Neural progenitor cell (in vitro differentiated cells): ENCODE measurements around the gene ARID5A. TPM values are rescaled to one million over a fixed set of nuclear protein-coding genes. Genes with fewer than 3 reads are reported as not detected.
A peak's percentile ranks its signal among the peaks of the same experiment; 100 is the strongest.

Source experiments
- DNase-seq: peaks from one replicate; pipeline ENCODE4 v3.0.0-alpha.2; 2016; ENCODE audit warnings: low spot score
- H2AFZ ChIP-seq: fragments of 200-600 bp; sonication (generic); replicated peaks from 2 replicates; pipeline ENCODE4 v1.6.1; 2016; ENCODE audit warnings: antibody characterized with exemption
- H3F3A ChIP-seq: fragments of 200-600 bp; sonication (generic); 2 replicates; pipeline ENCODE4 v1.6.1; 2016; ENCODE audit warnings: antibody characterized with exemption, low read depth
- H3K27ac ChIP-seq: fragments of 200-600 bp; sonication (generic); 2 replicates; pipeline ENCODE4 v1.5.1; 2016; ENCODE audit warnings: mild to moderate bottlenecking
- H3K27me3 ChIP-seq: fragments of 200-600 bp; sonication (generic); 2 replicates; pipeline ENCODE4 v1.6.1; 2016; ENCODE audit warnings: mild to moderate bottlenecking, moderate library complexity
- H3K36me3 ChIP-seq: fragments of 200-600 bp; sonication (generic); 2 replicates; pipeline ENCODE4 v1.5.1; 2016
- H3K4me1 ChIP-seq: fragments of 200-600 bp; sonication (generic); 2 replicates; pipeline ENCODE4 v1.6.1; 2016; ENCODE audit warnings: mixed run types
- H3K4me2 ChIP-seq: fragments of 200-600 bp; sonication (generic); 2 replicates; pipeline ENCODE4 v1.6.1; 2016
- H3K4me3 ChIP-seq: fragments of 200-600 bp; sonication (generic); 2 replicates; pipeline ENCODE4 v1.5.1; 2016
- H3K79me2 ChIP-seq: fragments of 200-600 bp; sonication (generic); 2 replicates; pipeline ENCODE4 v1.6.1; 2016; ENCODE audit warnings: low read depth
- H3K9ac ChIP-seq: fragments of 200-600 bp; sonication (generic); 2 replicates; pipeline ENCODE4 v1.6.1; 2016
- H3K9me3 ChIP-seq: fragments of 200-600 bp; sonication (generic); 2 replicates; pipeline ENCODE4 v1.5.1; 2016; ENCODE audit warnings: low read depth
- H4K20me1 ChIP-seq: fragments of 200-600 bp; sonication (generic); 2 replicates; pipeline ENCODE4 v1.6.1; 2016; ENCODE audit warnings: low read depth
- H3K27ac Mint-ChIP-seq: 3 replicates; pipeline ENCODE4 v1.8.0; 2021; ENCODE audit warnings: mixed read lengths
- H3K27me3 Mint-ChIP-seq: 2 replicates; pipeline ENCODE4 v1.8.0; 2022; ENCODE audit warnings: low read depth, mild to moderate bottlenecking, inconsistent platforms, moderate library complexity, mixed read lengths; ENCODE audit not compliant: insufficient read depth
- H3K36me3 Mint-ChIP-seq: 3 replicates; pipeline ENCODE4 v1.8.0; 2021; ENCODE audit warnings: mixed read lengths
- H3K4me1 Mint-ChIP-seq: 3 replicates; pipeline ENCODE4 v1.8.0; 2021; ENCODE audit warnings: mixed read lengths
- H3K4me3 Mint-ChIP-seq: 3 replicates; pipeline ENCODE4 v1.8.0; 2021; ENCODE audit warnings: mild to moderate bottlenecking, moderate library complexity, mixed read lengths
- H3K9me3 Mint-ChIP-seq: 3 replicates; pipeline ENCODE4 v1.8.0; 2020; ENCODE audit warnings: mixed read lengths
- EZH2 ChIP-seq: fragments of 200-600 bp; sonication (generic); IDR thresholded peaks from 2 replicates; pipeline ENCODE4 v1.6.1; 2017; ENCODE audit warnings: antibody characterized with exemption, mild to moderate bottlenecking, moderate library complexity
- EZH2phosphoT487 ChIP-seq: fragments of 200-600 bp; sonication (generic); IDR thresholded peaks from 2 replicates; pipeline ENCODE4 v1.6.1; 2017; ENCODE audit warnings: antibody characterized with exemption
- total RNA-seq: library from RNA; depleted of rRNA; stranded (reverse); fragments of >200 nt; gene quantifications from 2 replicates; pipeline ENCODE4 v1.2.3, GENCODE V29; 2015; ENCODE audit warnings: low replicate concordance
- TF ChIP-seq, protein P1 (sequence below): fragments of 200-600 bp; sonication (generic); IDR thresholded peaks from 2 replicates; pipeline ENCODE4 v1.5.1; 2017; ENCODE audit warnings: antibody characterized with exemption, mild to moderate bottlenecking

Gene ARID5A
- total RNA-seq, 1 donor from 2014 or later: 0.75 TPM

DNA sequence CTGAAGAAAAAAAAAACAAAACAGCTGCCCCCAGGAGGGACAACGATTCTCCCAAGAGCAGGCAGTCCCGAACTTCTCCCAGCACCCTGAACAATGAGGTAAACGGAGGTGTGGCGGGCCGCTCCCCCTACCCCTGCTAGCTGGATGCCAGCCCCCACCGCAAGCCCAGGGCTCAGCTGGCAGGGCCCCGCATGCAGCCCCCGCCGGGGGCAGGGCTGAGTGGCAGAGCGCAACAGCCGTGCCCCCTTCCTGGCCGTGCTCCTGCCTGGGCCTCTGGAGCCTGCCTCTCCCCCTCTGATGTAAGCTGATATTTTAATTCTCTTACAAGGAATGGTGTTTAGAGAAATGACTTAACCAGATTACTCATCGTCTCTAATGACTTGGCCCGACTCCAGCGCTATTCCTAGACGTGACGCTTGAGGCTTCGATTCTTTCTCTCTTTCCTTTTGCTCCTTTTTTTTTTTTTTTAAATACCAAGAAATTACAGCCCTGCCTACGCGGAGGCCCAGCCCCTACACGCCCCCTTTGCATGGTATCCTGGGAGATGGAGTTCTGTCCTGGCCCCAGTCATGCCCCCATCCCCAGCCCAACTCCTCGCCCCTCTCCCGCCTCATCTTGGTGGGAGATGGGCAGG is 4.6 kb upstream of the ARID5A start:
- H3K9ac ChIP-seq: no peak overlapping the region
- H3K4me3 Mint-ChIP-seq: peak overlapping the region; percentile 82
- no peaks in the 10 kb centered on the region for H3F3A ChIP-seq
- no peaks in the 10 kb centered on the region for H3K36me3 ChIP-seq
- H3K9me3 Mint-ChIP-seq: no peaks in the 10 kb centered on the region
- H4K20me1 ChIP-seq: no peaks in the 10 kb centered on the region
- no peaks in the 10 kb centered on the region for H3K79me2 ChIP-seq
- H3K9me3 ChIP-seq: no peaks in the 10 kb centered on the region
- H3K27ac Mint-ChIP-seq: no peak overlapping the region
- peak overlapping the region; percentile 63 for H2AFZ ChIP-seq
- TF ChIP-seq EZH2phosphoT487: no peak
- no peak overlapping the region for H3K27ac ChIP-seq
- DNase-seq: peak; percentile 75
- H3K4me2 ChIP-seq: peak overlapping the region; percentile 70
- H3K4me1 ChIP-seq: peaks cover 7% of the 10 kb centered on the region
- peaks cover 7% of the 10 kb centered on the region for H3K27me3 Mint-ChIP-seq
- H3K36me3 Mint-ChIP-seq: no peaks in the 10 kb centered on the region
- H3K4me3 ChIP-seq: peak overlapping the region; percentile 38
- H3K27me3 ChIP-seq: peaks cover 52% of the 10 kb centered on the region
- H3K4me1 Mint-ChIP-seq: peaks cover 29% of the 10 kb centered on the region

DNA sequence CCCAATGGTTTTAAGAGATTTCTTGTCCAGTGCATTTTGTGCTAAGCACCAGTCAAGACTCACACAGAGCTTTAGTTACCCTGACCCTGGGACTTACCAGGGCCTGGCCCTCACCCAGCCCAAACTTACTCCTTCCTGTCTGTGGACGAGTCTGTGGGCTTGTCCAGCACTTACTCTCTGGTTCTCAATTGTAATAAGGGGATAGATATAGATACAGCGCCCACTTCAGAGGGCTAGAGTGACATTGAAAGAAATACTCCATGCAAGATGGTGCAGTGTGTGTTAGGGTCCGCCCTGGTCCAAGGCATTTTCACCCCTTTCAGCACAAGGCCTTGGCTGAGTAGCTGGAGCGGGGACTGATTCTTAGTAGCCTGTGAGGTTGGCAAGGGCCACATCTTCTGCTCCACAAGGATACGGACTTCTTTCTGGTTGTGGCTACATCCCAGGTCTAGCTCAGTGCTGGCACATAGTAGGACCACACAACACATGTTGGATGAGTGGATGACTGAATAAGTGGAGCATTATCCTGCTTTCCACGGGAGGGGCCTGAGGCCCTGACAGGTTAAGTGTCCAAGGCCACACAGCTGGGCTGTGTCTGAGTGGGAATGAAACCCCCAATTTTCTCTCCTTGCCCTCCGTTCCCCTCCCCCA is 3.8 kb upstream of the ARID5A start:
- H3K36me3 Mint-ChIP-seq: no peaks in the 10 kb centered on the region
- Histone ChIP-seq H3K27ac (no peak overlapping the region), H3K4me2 (no peak overlapping the region), H3K27me3 (peaks cover 52% of the 10 kb centered on the region), H2AFZ (no peak overlapping the region), H3K4me1 (peaks cover 7% of the 10 kb centered on the region), H3F3A (peaks cover 6% of the 10 kb centered on the region), H4K20me1 (peaks cover 1% of the 10 kb centered on the region), H3K4me3 (no peak overlapping the region), H3K36me3 (no peaks in the 10 kb centered on the region), H3K9me3 (no peaks in the 10 kb centered on the region), H3K9ac (no peak overlapping the region), H3K79me2 (no peaks in the 10 kb centered on the region)
- peak overlapping the region; percentile 17 for H3K27ac Mint-ChIP-seq
- H3K9me3 Mint-ChIP-seq: no peaks in the 10 kb centered on the region
- peaks cover 27% of the 10 kb centered on the region for H3K4me1 Mint-ChIP-seq
- no peak overlapping the region for H3K4me3 Mint-ChIP-seq
- no peak for DNase-seq
- TF ChIP-seq, protein P1, sequence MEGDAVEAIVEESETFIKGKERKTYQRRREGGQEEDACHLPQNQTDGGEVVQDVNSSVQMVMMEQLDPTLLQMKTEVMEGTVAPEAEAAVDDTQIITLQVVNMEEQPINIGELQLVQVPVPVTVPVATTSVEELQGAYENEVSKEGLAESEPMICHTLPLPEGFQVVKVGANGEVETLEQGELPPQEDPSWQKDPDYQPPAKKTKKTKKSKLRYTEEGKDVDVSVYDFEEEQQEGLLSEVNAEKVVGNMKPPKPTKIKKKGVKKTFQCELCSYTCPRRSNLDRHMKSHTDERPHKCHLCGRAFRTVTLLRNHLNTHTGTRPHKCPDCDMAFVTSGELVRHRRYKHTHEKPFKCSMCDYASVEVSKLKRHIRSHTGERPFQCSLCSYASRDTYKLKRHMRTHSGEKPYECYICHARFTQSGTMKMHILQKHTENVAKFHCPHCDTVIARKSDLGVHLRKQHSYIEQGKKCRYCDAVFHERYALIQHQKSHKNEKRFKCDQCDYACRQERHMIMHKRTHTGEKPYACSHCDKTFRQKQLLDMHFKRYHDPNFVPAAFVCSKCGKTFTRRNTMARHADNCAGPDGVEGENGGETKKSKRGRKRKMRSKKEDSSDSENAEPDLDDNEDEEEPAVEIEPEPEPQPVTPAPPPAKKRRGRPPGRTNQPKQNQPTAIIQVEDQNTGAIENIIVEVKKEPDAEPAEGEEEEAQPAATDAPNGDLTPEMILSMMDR: no peak
- TF ChIP-seq EZH2 (no peak), EZH2phosphoT487 (no peak)
- H3K27me3 Mint-ChIP-seq: peaks cover 6% of the 10 kb centered on the region

DNA sequence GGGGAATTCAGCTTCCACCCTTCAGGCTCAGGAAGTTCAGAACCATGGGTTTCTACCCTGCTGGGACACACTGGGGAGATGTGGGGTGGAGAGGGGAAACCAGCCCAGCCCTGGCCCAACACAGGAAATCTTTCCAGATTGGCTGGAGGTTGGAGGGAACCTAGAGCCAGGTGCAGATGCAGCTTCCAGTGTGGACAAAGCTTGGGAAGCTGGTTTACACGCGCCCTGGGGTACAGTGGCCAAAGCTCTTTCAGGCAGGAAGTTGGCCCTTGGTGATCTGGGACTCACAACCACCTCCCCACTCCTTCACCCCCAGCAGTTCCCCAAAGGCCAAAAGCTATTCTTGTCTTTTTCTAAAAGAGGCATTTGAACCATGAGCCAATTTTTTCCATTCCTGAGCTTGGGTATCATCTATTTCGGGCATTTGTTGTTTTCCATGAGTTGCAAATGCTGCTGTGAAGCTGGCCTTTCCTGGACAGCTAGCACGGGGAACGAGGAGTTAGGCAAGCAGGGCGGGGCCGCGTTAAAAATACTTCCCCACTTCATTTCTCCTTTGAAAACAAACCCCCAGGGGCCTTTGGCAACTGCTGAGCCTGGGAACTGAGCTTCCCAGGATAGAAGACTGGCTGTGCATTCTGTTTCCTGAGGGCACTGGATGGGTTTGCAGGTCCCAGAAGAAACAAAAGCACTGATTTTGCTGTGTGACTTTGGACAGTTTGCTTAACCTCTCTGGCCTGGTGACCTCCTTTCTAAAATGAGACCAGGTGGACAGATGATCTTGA is 3.1 kb upstream of the ARID5A start:
- Histone ChIP-seq H2AFZ (no peak overlapping the region), H3K27me3 (peaks cover 52% of the 10 kb centered on the region), H3K79me2 (no peaks in the 10 kb centered on the region), H4K20me1 (peaks cover 9% of the 10 kb centered on the region), H3K4me2 (no peak overlapping the region), H3K4me1 (peaks cover 12% of the 10 kb centered on the region), H3K9me3 (no peaks in the 10 kb centered on the region), H3K9ac (no peak overlapping the region), H3K27ac (no peak overlapping the region), H3K36me3 (no peaks in the 10 kb centered on the region), H3K4me3 (no peak overlapping the region), H3F3A (peaks cover 11% of the 10 kb centered on the region)
- H3K9me3 Mint-ChIP-seq: no peaks in the 10 kb centered on the region
- H3K36me3 Mint-ChIP-seq: no peaks in the 10 kb centered on the region
- H3K27me3 Mint-ChIP-seq: peaks cover 4% of the 10 kb centered on the region
- H3K4me3 Mint-ChIP-seq: peak overlapping the region; percentile 63
- TF ChIP-seq, protein P1: no peak
- TF ChIP-seq EZH2 (no peak), EZH2phosphoT487 (no peak)
- H3K27ac Mint-ChIP-seq: no peak overlapping the region
- DNase-seq: no peak
- peaks cover 24% of the 10 kb centered on the region for H3K4me1 Mint-ChIP-seq
